Measurements from ENCODE around the gene RAMAC. TPM values are rescaled to one million over a fixed set of nuclear protein-coding genes. Genes with fewer than 3 reads are reported as not detected.
"Not testable (repeated sequence)": the region's sequence is repeated elsewhere in the genome, so short reads cannot be mapped to it uniquely, and the experiment has no call there.

RAMAC gene
- polyA plus RNA-seq, 1 donor from 2014 or later, result 116 TPM

- H3K4me3 ChIP-seq (ENCODE audit: low read length), result no peak overlapping the region
- no peaks in the 10 kb centered on the region for H3K79me2 ChIP-seq (replicated peaks; ENCODE audit: insufficient read depth, low read length)
- TF ChIP-seq SMC3 (conservative IDR thresholded peaks at IDR 0.05; ENCODE audit: poor library complexity) (no peak), EZH2 (IDR thresholded peaks at IDR 0.05; ENCODE audit: borderline replicate concordance, insufficient read depth, low read length, poor library complexity, severe bottlenecking) (no peak), CTCF (IDR thresholded peaks at IDR 0.05; ENCODE audit: poor library complexity, severe bottlenecking) (no peak), EP300 (conservative IDR thresholded peaks at IDR 0.05; ENCODE audit: poor library complexity, severe bottlenecking) (no peak), TAF1 (IDR thresholded peaks at IDR 0.05; ENCODE audit: low read depth) (no peak), POLR2AphosphoS5 (IDR thresholded peaks at IDR 0.05) (no peak), REST (IDR thresholded peaks at IDR 0.05; ENCODE audit: borderline replicate concordance) (no peak), RAD21 (conservative IDR thresholded peaks at IDR 0.05) (no peak), MXI1 (conservative IDR thresholded peaks at IDR 0.05; ENCODE audit: poor library complexity, severe bottlenecking) (no peak)
- no peaks in the 10 kb centered on the region for H3K36me3 ChIP-seq (ENCODE audit: insufficient read depth, low read length)
- no peaks in the 10 kb centered on the region for H3F3A ChIP-seq (ENCODE audit: insufficient read depth, low read length, poor library complexity, severe bottlenecking)
- no peaks in the 10 kb centered on the region for H4K20me1 ChIP-seq (ENCODE audit: insufficient read depth)
- no peaks in the 10 kb centered on the region for H3K9me2 ChIP-seq (ENCODE audit: insufficient read depth, low read length)
- H3K4me2 ChIP-seq (ENCODE audit: low read length), result no peak overlapping the region
- no peaks in the 10 kb centered on the region for H3K9me3 ChIP-seq (ENCODE audit: low read length)
- H3K27me3 ChIP-seq (ENCODE audit: insufficient read depth, low read depth, low read length), result no peaks in the 10 kb centered on the region
- no peak overlapping the region for H2AFZ ChIP-seq (ENCODE audit: low read depth, low read length)
- H3K9ac ChIP-seq (ENCODE audit: low read length), result no peak overlapping the region
- H3K27ac ChIP-seq (ENCODE audit: low read length), result no peak overlapping the region
Observed at GRCh38 chr15:82937712-82938058, 48.3 kb upstream of the RAMAC start.

- not testable (repeated sequence) for H3K27ac ChIP-seq (ENCODE audit: low read length); H2AFZ ChIP-seq (ENCODE audit: low read depth, low read length); H3K36me3 ChIP-seq (ENCODE audit: insufficient read depth, low read length); H3K79me2 ChIP-seq (replicated peaks; ENCODE audit: insufficient read depth, low read length); H3K27me3 ChIP-seq (ENCODE audit: insufficient read depth, low read depth, low read length); H4K20me1 ChIP-seq (ENCODE audit: insufficient read depth); H3K9me2 ChIP-seq (ENCODE audit: insufficient read depth, low read length); H3K4me2 ChIP-seq (ENCODE audit: low read length); H3K9ac ChIP-seq (ENCODE audit: low read length); H3K4me3 ChIP-seq (ENCODE audit: low read length); H3F3A ChIP-seq (ENCODE audit: insufficient read depth, low read length, poor library complexity, severe bottlenecking); H3K9me3 ChIP-seq (ENCODE audit: low read length)
Observed at GRCh38 chr15:82939678-82940077, 46.3 kb upstream of the RAMAC start.

- Histone ChIP-seq H3K79me2 (replicated peaks; ENCODE audit: insufficient read depth, low read length) (no peaks in the 10 kb centered on the region), H3K9me3 (ENCODE audit: low read length) (no peaks in the 10 kb centered on the region), H3K27ac (ENCODE audit: low read length) (no peak overlapping the region), H3F3A (ENCODE audit: insufficient read depth, low read length, poor library complexity, severe bottlenecking) (no peaks in the 10 kb centered on the region), H3K4me2 (ENCODE audit: low read length) (no peak overlapping the region), H2AFZ (ENCODE audit: low read depth, low read length) (no peak overlapping the region), H3K9ac (ENCODE audit: low read length) (no peak overlapping the region), H4K20me1 (ENCODE audit: insufficient read depth) (no peaks in the 10 kb centered on the region), H3K9me2 (ENCODE audit: insufficient read depth, low read length) (no peaks in the 10 kb centered on the region), H3K27me3 (ENCODE audit: insufficient read depth, low read depth, low read length) (no peaks in the 10 kb centered on the region), H3K4me3 (ENCODE audit: low read length) (no peak overlapping the region), H3K36me3 (ENCODE audit: insufficient read depth, low read length) (no peaks in the 10 kb centered on the region)
- TF ChIP-seq POLR2AphosphoS5 (IDR thresholded peaks at IDR 0.05) (no peak), TAF1 (IDR thresholded peaks at IDR 0.05; ENCODE audit: low read depth) (no peak), CTCF (IDR thresholded peaks at IDR 0.05; ENCODE audit: poor library complexity, severe bottlenecking) (no peak), RAD21 (conservative IDR thresholded peaks at IDR 0.05) (no peak), SMC3 (conservative IDR thresholded peaks at IDR 0.05; ENCODE audit: poor library complexity) (no peak), EP300 (conservative IDR thresholded peaks at IDR 0.05; ENCODE audit: poor library complexity, severe bottlenecking) (no peak), REST (IDR thresholded peaks at IDR 0.05; ENCODE audit: borderline replicate concordance) (no peak), EZH2 (IDR thresholded peaks at IDR 0.05; ENCODE audit: borderline replicate concordance, insufficient read depth, low read length, poor library complexity, severe bottlenecking) (no peak), MXI1 (conservative IDR thresholded peaks at IDR 0.05; ENCODE audit: poor library complexity, severe bottlenecking) (no peak)
Observed at GRCh38 chr15:82942691-82943090, 43.3 kb upstream of the RAMAC start.
